ENCODE measurements around the gene C1QTNF5. TPM values are rescaled to one million over a fixed set of nuclear protein-coding genes. Genes with fewer than 3 reads are reported as not detected.

Gene C1QTNF5
- total RNA-seq, 1 experiment from 2014 or later, result 0.11 TPM

- Histone ChIP-seq H3K9me3 (replicated peaks) (no peaks in the 10 kb centered on the region), H3K27me3 (replicated peaks) (no peaks in the 10 kb centered on the region), H3K36me3 (no peaks in the 10 kb centered on the region)
Measured at GRCh38 chr11:119329320-119329719, 11.4 kb downstream of the C1QTNF5 start.

GRCh38 chr11:119324189-119324588 lies 16.5 kb downstream of the C1QTNF5 start:
- Histone ChIP-seq H3K27me3 (replicated peaks) (no peaks in the 10 kb centered on the region), H3K4me3 (no peak overlapping the region), H3K9me3 (replicated peaks) (no peaks in the 10 kb centered on the region)

More at GRCh38 chr11:119329320-119329719, 11.4 kb downstream of the C1QTNF5 start:
- Histone ChIP-seq H3K4me1 (replicated peaks) (no peaks in the 10 kb centered on the region), H3K4me3 (no peak overlapping the region), H3K27ac (no peak overlapping the region)
- no peak for DNase-seq (ENCODE audit: low read depth in 1 of 2, low spot score in 2 of 2)

GRCh38 chr11:119323532-119324033 lies 17.1 kb downstream of the C1QTNF5 start:
- Histone ChIP-seq H3K4me3 (no peak overlapping the region), H3K36me3 (no peaks in the 10 kb centered on the region), H3K4me1 (replicated peaks) (peaks cover 25% of the 10 kb centered on the region), H3K27ac (no peak overlapping the region), H3K9me3 (replicated peaks) (no peaks in the 10 kb centered on the region), H3K27me3 (replicated peaks) (no peaks in the 10 kb centered on the region)
- peak; percentile 27 to 66 for DNase-seq (ENCODE audit: low read depth in 1 of 2, low spot score in 2 of 2)

More at GRCh38 chr11:119324189-119324588, 16.5 kb downstream of the C1QTNF5 start:
- H3K4me1 ChIP-seq (replicated peaks), result peaks cover 19% of the 10 kb centered on the region
- no peak for DNase-seq (ENCODE audit: low read depth in 1 of 2, low spot score in 2 of 2)
- no peak overlapping the region for H3K27ac ChIP-seq
- H3K36me3 ChIP-seq, result no peaks in the 10 kb centered on the region

GRCh38 chr11:119322921-119323531 lies 17.7 kb downstream of the C1QTNF5 start:
- no peaks in the 10 kb centered on the region for H3K27me3 ChIP-seq (replicated peaks)

GRCh38 chr11:119322360-119322739 lies 18.3 kb downstream of the C1QTNF5 start:
- no peak for DNase-seq (ENCODE audit: low read depth in 1 of 2, low spot score in 2 of 2)
- no peaks in the 10 kb centered on the region for H3K27me3 ChIP-seq (replicated peaks)
- H3K9me3 ChIP-seq (replicated peaks), result no peaks in the 10 kb centered on the region
- H3K4me3 ChIP-seq, result no peak overlapping the region
- H3K27ac ChIP-seq, result no peak overlapping the region
- peaks cover 36% of the 10 kb centered on the region for H3K4me1 ChIP-seq (replicated peaks)
- H3K36me3 ChIP-seq, result no peaks in the 10 kb centered on the region

More at GRCh38 chr11:119322921-119323531, 17.7 kb downstream of the C1QTNF5 start:
- H3K27ac ChIP-seq, result no peak overlapping the region
- peaks cover 31% of the 10 kb centered on the region for H3K4me1 ChIP-seq (replicated peaks)
- H3K4me3 ChIP-seq, result no peak overlapping the region
- H3K9me3 ChIP-seq (replicated peaks), result no peaks in the 10 kb centered on the region
- H3K36me3 ChIP-seq, result no peaks in the 10 kb centered on the region
- DNase-seq (ENCODE audit: low read depth in 1 of 2, low spot score in 2 of 2), result no peak

- DNase-seq (ENCODE audit: low read depth in 1 of 2, low spot score in 2 of 2), result peak in 1 of 2 experiments; percentile 24
- peaks cover 41% of the 10 kb centered on the region for H3K4me1 ChIP-seq (replicated peaks)
Measured at GRCh38 chr11:119320776-119321524, 19.7 kb downstream of the C1QTNF5 start.

GRCh38 chr11:119320240-119320775 lies 20.4 kb downstream of the C1QTNF5 start:
- Histone ChIP-seq H3K36me3 (no peaks in the 10 kb centered on the region), H3K4me1 (replicated peaks) (peaks cover 47% of the 10 kb centered on the region), H3K9me3 (replicated peaks) (no peaks in the 10 kb centered on the region), H3K4me3 (peak overlapping the region; percentile 25; the same call in 1 of the 2 replicates), H3K27ac (0 out of 2 replicates have a peak overlapping the region, but pooled peaks have one; percentile 37), H3K27me3 (replicated peaks) (no peaks in the 10 kb centered on the region)
- DNase-seq (ENCODE audit: low read depth in 1 of 2, low spot score in 2 of 2), result no peak

More at GRCh38 chr11:119320776-119321524, 19.7 kb downstream of the C1QTNF5 start:
- H3K27me3 ChIP-seq (replicated peaks), result no peaks in the 10 kb centered on the region
- H3K9me3 ChIP-seq (replicated peaks), result no peaks in the 10 kb centered on the region
- H3K36me3 ChIP-seq, result no peaks in the 10 kb centered on the region
- peak overlapping the region; percentile 25 for H3K4me3 ChIP-seq
- H3K27ac ChIP-seq, result 0 out of 2 replicates have a peak overlapping the region, but pooled peaks have one; percentile 37

- H3K36me3 ChIP-seq, result peaks cover 2% of the 10 kb centered on the region; the same call in 1 of the 2 replicates
- no peaks in the 10 kb centered on the region for H3K9me3 ChIP-seq (replicated peaks)
- H3K4me1 ChIP-seq (replicated peaks), result peaks cover 52% of the 10 kb centered on the region
- no peaks in the 10 kb centered on the region for H3K27me3 ChIP-seq (replicated peaks)
- DNase-seq (ENCODE audit: low read depth in 1 of 2, low spot score in 2 of 2), result no peak
- H3K27ac ChIP-seq, result no peak overlapping the region
- no peak overlapping the region for H3K4me3 ChIP-seq
Measured at GRCh38 chr11:119319700-119320239, 20.9 kb downstream of the C1QTNF5 start.

GRCh38 chr11:119319136-119319699 lies 21.5 kb downstream of the C1QTNF5 start:
- Histone ChIP-seq H3K9me3 (replicated peaks) (no peaks in the 10 kb centered on the region), H3K36me3 (peaks cover 5% of the 10 kb centered on the region; the same call in 1 of the 2 replicates), H3K27me3 (replicated peaks) (no peaks in the 10 kb centered on the region), H3K4me3 (no peak overlapping the region), H3K27ac (no peak overlapping the region), H3K4me1 (replicated peaks) (peaks cover 53% of the 10 kb centered on the region)
- no peak for DNase-seq (ENCODE audit: low read depth in 1 of 2, low spot score in 2 of 2)

GRCh38 chr11:119318240-119319135 lies 22.2 kb downstream of the C1QTNF5 start:
- Histone ChIP-seq H3K4me1 (replicated peaks) (peaks cover 53% of the 10 kb centered on the region), H3K27me3 (replicated peaks) (no peaks in the 10 kb centered on the region), H3K4me3 (no peak overlapping the region), H3K36me3 (peaks cover 5% of the 10 kb centered on the region; the same call in 1 of the 2 replicates), H3K9me3 (replicated peaks) (no peaks in the 10 kb centered on the region), H3K27ac (no peak overlapping the region)
- peak in 1 of 2 experiments; percentile 8 for DNase-seq (ENCODE audit: low read depth in 1 of 2, low spot score in 2 of 2)

GRCh38 chr11:119317592-119318239 lies 23.0 kb downstream of the C1QTNF5 start:
- peak overlapping the region; percentile 59; the same call in 1 of the 2 replicates for H3K4me3 ChIP-seq
- H3K27ac ChIP-seq, result no peak overlapping the region
- H3K27me3 ChIP-seq (replicated peaks), result no peaks in the 10 kb centered on the region
- no peaks in the 10 kb centered on the region for H3K9me3 ChIP-seq (replicated peaks)
- H3K4me1 ChIP-seq (replicated peaks), result peaks cover 53% of the 10 kb centered on the region
- DNase-seq (ENCODE audit: low read depth in 1 of 2, low spot score in 2 of 2), result no peak
- H3K36me3 ChIP-seq, result peaks cover 5% of the 10 kb centered on the region; the same call in 1 of the 2 replicates
